H1 (cell line): ENCODE data around the gene TFAP2C. TPM values are rescaled to one million over a fixed set of nuclear protein-coding genes. Genes with fewer than 3 reads are reported as not detected.
A peak's percentile ranks its signal among the peaks of the same experiment; 100 is the strongest.

Experiments
- CTCF ChIA-PET: fragments of 300-600 bp; sonication (Branson Sonifier 250); formaldehyde crosslinking; loops from one replicate; lab custom pipeline; 2021; ENCODE audit not compliant: partially characterized antibody; lab: Charles Lee
- POLR2A ChIA-PET: fragments of 300-600 bp; sonication (Branson Sonifier 250); formaldehyde crosslinking; loops from one replicate; lab custom pipeline; 2021; ENCODE audit warnings: inconsistent platforms; ENCODE audit not compliant: partially characterized antibody; lab: Charles Lee
- DNase-seq, 2 experiments: peaks; one replicate each; pipeline versions ENCODE4 v3.0.0 to v3.0.0-alpha.2; 2010 to 2022; ENCODE audit warnings: low spot score in 2 of 2, low read depth in 1 of 2, mixed read lengths in 1 of 2
- FAIRE-seq: peaks from 2 replicates; lab custom pipeline; 2011; peaks lifted over from hg19 to GRCh38; lab: Jason Lieb, UNC
- H2AFZ ChIP-seq: 2 replicates; pipeline ENCODE4 v1.8.1; 2012; ENCODE audit warnings: low read length, inconsistent platforms
- H2AK5ac ChIP-seq: 2 replicates; pipeline ENCODE4 v1.6.1; 2013; ENCODE audit warnings: low read depth, low read length
- H2BK120ac ChIP-seq: replicated peaks from 2 replicates; pipeline ENCODE3; 2013; ENCODE audit warnings: low read depth, low read length, inconsistent platforms
- H2BK12ac ChIP-seq: 2 replicates; pipeline ENCODE4 v1.6.1; 2013; ENCODE audit warnings: low read depth, low read length
- H2BK15ac ChIP-seq: 2 replicates; pipeline ENCODE4 v1.6.1; 2013; ENCODE audit warnings: low read length
- H2BK20ac ChIP-seq: 2 replicates; pipeline ENCODE4 v1.6.1; 2013; ENCODE audit warnings: low read length
- H2BK5ac ChIP-seq: 2 replicates; pipeline ENCODE4 v1.6.1; 2013; ENCODE audit warnings: low read depth, low read length
- H3K14ac ChIP-seq: 2 replicates; pipeline ENCODE4 v1.6.1; 2013; ENCODE audit warnings: inconsistent platforms; ENCODE audit not compliant: insufficient read length
- H3K18ac ChIP-seq: 2 replicates; pipeline ENCODE4 v1.6.1; 2013; ENCODE audit warnings: low read length; ENCODE audit errors: extremely low read depth
- H3K23ac ChIP-seq: 2 replicates; pipeline ENCODE4 v1.6.1; 2013; ENCODE audit warnings: inconsistent platforms; ENCODE audit not compliant: insufficient read length
- H3K23me2 ChIP-seq: 2 replicates; pipeline ENCODE4 v1.6.1; 2013; ENCODE audit warnings: low read depth, low read length
- H3K27ac ChIP-seq: 2 replicates; pipeline ENCODE4 v1.6.1; 2011; ENCODE audit warnings: low read depth, low read length, inconsistent platforms
- H3K27me3 ChIP-seq, 4 experiments: replicated peaks in 1 of 4; 1 replicate in 1 of 4; 2 replicates in 3 of 4; pipeline versions ENCODE4 v1.6.1 to v1.8.1; 2011 to 2013; ENCODE audit warnings: low read length in 3 of 4, mild to moderate bottlenecking in 3 of 4, inconsistent platforms in 2 of 4, mixed read lengths in 2 of 4, moderate library complexity in 1 of 4; ENCODE audit not compliant: control insufficient read depth in 3 of 4, insufficient read depth in 3 of 4; ENCODE audit errors: extremely low read depth in 1 of 4
- H3K36me3 ChIP-seq, 4 experiments: 2 replicates each; pipeline versions ENCODE4 v1.6.1 to v1.8.1; 2011 to 2013; ENCODE audit warnings: mild to moderate bottlenecking in 4 of 4, low read length in 3 of 4, moderate library complexity in 2 of 4, control low read depth in 1 of 4, inconsistent platforms in 1 of 4; ENCODE audit not compliant: insufficient read depth in 4 of 4, control insufficient read depth in 2 of 4
- H3K4ac ChIP-seq: replicated peaks from 2 replicates; pipeline ENCODE3; 2013; ENCODE audit warnings: low read length, low read depth, mixed read lengths, inconsistent platforms; ENCODE audit not compliant: insufficient read length
- H3K4me1 ChIP-seq, 4 experiments: replicated peaks in 1 of 4; 1 replicate in 1 of 4; 2 replicates in 3 of 4; pipeline versions ENCODE4 v1.6.1 to v1.8.1; 2011 to 2013; ENCODE audit warnings: low read length in 3 of 4, inconsistent platforms in 2 of 4, mixed read lengths in 1 of 4; ENCODE audit not compliant: insufficient read depth in 4 of 4, control insufficient read depth in 3 of 4
- H3K4me2 ChIP-seq, 2 experiments: 2 replicates each; pipeline versions ENCODE4 v1.6.1 to v1.8.1; 2011 to 2013; ENCODE audit warnings: low read depth in 2 of 2, low read length in 2 of 2, control low read depth in 1 of 2, inconsistent platforms in 1 of 2, mild to moderate bottlenecking in 1 of 2; ENCODE audit not compliant: insufficient read depth in 1 of 2
- H3K4me3 ChIP-seq, 4 experiments: fragments of 200-600, 300-600 bp in 1 of 4; sonication (generic), shearing (Covaris generic), sonication (Bioruptor Twin) in 1 of 4; 2 replicates each; pipeline versions ENCODE4 v1.5.1 to v1.8.1; 2011 to 2016; ENCODE audit warnings: low read length in 4 of 4, low read depth in 3 of 4, control low read depth in 2 of 4, inconsistent platforms in 2 of 4, mild to moderate bottlenecking in 2 of 4, mixed read lengths in 1 of 4, moderate library complexity in 1 of 4; ENCODE audit not compliant: insufficient read depth in 2 of 4; ENCODE audit errors: extremely low read depth in 1 of 4
- H3K56ac ChIP-seq: replicated peaks from 2 replicates; pipeline ENCODE3; 2013; ENCODE audit warnings: low read depth, mild to moderate bottlenecking, mixed read lengths, low read length, inconsistent platforms; ENCODE audit not compliant: insufficient read length
- H3K79me1 ChIP-seq: 2 replicates; pipeline ENCODE4 v1.6.1; 2013; ENCODE audit warnings: low read depth, low read length, control low read depth
- H3K79me2 ChIP-seq, 2 experiments: 2 replicates each; pipeline versions ENCODE4 v1.6.1 to v1.8.1; 2012 to 2013; ENCODE audit warnings: low read length in 2 of 2, mild to moderate bottlenecking in 2 of 2, inconsistent platforms in 1 of 2; ENCODE audit not compliant: insufficient read depth in 2 of 2, control insufficient read depth in 1 of 2
- H3K9ac ChIP-seq, 4 experiments: replicated peaks in 1 of 4; 1 replicate in 1 of 4; 2 replicates in 3 of 4; pipeline versions ENCODE4 v1.6.1 to v1.8.1; 2011 to 2013; ENCODE audit warnings: low read depth in 3 of 4, low read length in 3 of 4, control low read depth in 2 of 4, mild to moderate bottlenecking in 2 of 4, moderate library complexity in 2 of 4, inconsistent platforms in 1 of 4; ENCODE audit errors: extremely low read depth in 1 of 4
- H3K9me3 ChIP-seq, 2 experiments: 2 replicates each; pipeline versions ENCODE4 v1.6.1 to v1.8.1; 2012 to 2013; ENCODE audit warnings: mild to moderate bottlenecking in 2 of 2, moderate library complexity in 2 of 2, control low read depth in 1 of 2, inconsistent platforms in 1 of 2, low read depth in 1 of 2, low read length in 1 of 2, mixed read lengths in 1 of 2; ENCODE audit not compliant: insufficient read depth in 2 of 2
- H4K20me1 ChIP-seq, 2 experiments: replicated peaks in 1 of 2; 2 replicates each; pipeline versions ENCODE3 to v1.8.1; 2011 to 2013; ENCODE audit warnings: inconsistent platforms in 2 of 2, low read length in 2 of 2, mild to moderate bottlenecking in 1 of 2; ENCODE audit not compliant: insufficient read depth in 2 of 2, control insufficient read depth in 1 of 2
- H4K5ac ChIP-seq: 2 replicates; pipeline ENCODE4 v1.6.1; 2013; ENCODE audit warnings: low read length, low read depth, mixed read lengths, inconsistent platforms; ENCODE audit not compliant: insufficient read length
- H4K8ac ChIP-seq: 2 replicates; pipeline ENCODE4 v1.8.0; 2013; ENCODE audit warnings: mild to moderate bottlenecking, moderate library complexity, low read length, inconsistent platforms; ENCODE audit not compliant: insufficient read depth; ENCODE audit errors: extremely low read depth
- H4K91ac ChIP-seq: replicated peaks from 2 replicates; pipeline ENCODE3; 2013; ENCODE audit warnings: low read length, mixed read lengths, inconsistent platforms; ENCODE audit not compliant: insufficient read length
- ASH2L ChIP-seq: fragments of 200-600, 300-600 bp; sonication (generic); IDR thresholded peaks from one replicate; pipeline ENCODE4 v1.7.1; 2017; ENCODE audit warnings: low read length
- CREB1 ChIP-seq: IDR thresholded peaks from 2 replicates; pipeline ENCODE4 v1.6.1; 2012; ENCODE audit warnings: inconsistent platforms
- KDM1A ChIP-seq: fragments of 200-600, 300-600 bp; sonication (generic); IDR thresholded peaks from 2 replicates; pipeline ENCODE4 v1.7.1; 2016; ENCODE audit warnings: mild to moderate bottlenecking, low read length, borderline replicate concordance
- POU5F1 ChIP-seq: IDR thresholded peaks from 2 replicates; pipeline ENCODE4 v1.6.1; 2011; ENCODE audit warnings: low read depth, mild to moderate bottlenecking, low read length, moderate library complexity
- WGBS, 2 experiments: shearing (Covaris generic) in 1 of 2; methylation state at CpG; one replicate each; pipeline versions ENCODE4 v1.1.6 to v1.1.7; 2013 to 2015; ENCODE audit warnings: low lambda C conversion rate in 2 of 2, mixed read lengths in 2 of 2, inconsistent platforms in 1 of 2, low coverage in 1 of 2, missing lambda C conversion rate in 1 of 2; ENCODE audit not compliant: insufficient replicate concordance in 2 of 2, insufficient coverage in 1 of 2, insufficient read length in 1 of 2; ENCODE audit errors: extremely low coverage in 1 of 2, missing lambda C conversion rate in 1 of 2; 5-methylcytosine and 5-hydroxymethylcytosine counted together
- polyA plus RNA-seq, 7 experiments: library from polyadenylated mRNA; depleted of rRNA in 3 of 7; stranded (reverse) in 5 of 7; unstranded in 2 of 7; fragments of >200 nt in 5 of 7; fragments of 200-250 nt in 2 of 7; gene quantifications; 1 replicate in 5 of 7; 2 replicates in 1 of 7; 4 replicates in 1 of 7; pipeline versions ENCODE4 v1.2.1 to v1.2.3, GENCODE V29; 2011 to 2013; ENCODE audit warnings: missing spikeins in 2 of 7, mixed read lengths in 2 of 7
- total RNA-seq: library from RNA; stranded (reverse); fragmentation: NEBNext Ultra II Directional; extraction: Animal tissue kit (Norgen Biotek cat#: 25700); gene quantifications from 2 replicates; pipeline ENCODE4 v1.2.1, GENCODE V29; 2021

TFAP2C gene
- total and polyA plus RNA-seq, 2 of the 8 experiments (the other 6 are each of a cell fraction or from before 2014, with no cell fraction given), result 1.7 to 5.8 TPM

GRCh38 chr20:56646599-56646998, 17.5 kb downstream of the TFAP2C start:
- no peak overlapping the region for H2BK20ac ChIP-seq
- H3K23ac ChIP-seq, result no peak overlapping the region
- H3K14ac ChIP-seq, result no peak overlapping the region
- H3K36me3 ChIP-seq, result peaks cover 0 to 13% (median 0%) of the 10 kb centered on the region in 4 experiments; a peak in 2 of 8 replicates
- H3K23me2 ChIP-seq, result no peaks in the 10 kb centered on the region
- H3K9ac ChIP-seq, result no peak overlapping the region
- H2AK5ac ChIP-seq, result no peak overlapping the region
- no peaks in the 10 kb centered on the region for H4K20me1 ChIP-seq
- FAIRE-seq (no peak), DNase-seq (no peak)
- H2BK12ac ChIP-seq, result no peak overlapping the region
- no peak overlapping the region for H4K91ac ChIP-seq
- ChIA-PET CTCF (interaction anchor here (0.7 to 1.3 kb wide), 4 partner anchors 9 to 1564 kb away, joined by 3 to 5 read pairs (median 3); no protein-coding TSS in a partner anchor), POLR2A (no interaction called here)
- no peak overlapping the region for H3K4ac ChIP-seq
- 92% methylated on average over 4 of the region's 4 CpGs; no CpG with 5 or more reads in 1 of the 2 experiments for WGBS, 2 experiments
- H2BK5ac ChIP-seq, result no peak overlapping the region
- no peak overlapping the region for H3K4me2 ChIP-seq
- H3K56ac ChIP-seq, result no peak overlapping the region
- no peak overlapping the region for H3K18ac ChIP-seq
- H3K79me2 ChIP-seq, result no peaks in the 10 kb centered on the region
- no peaks in the 10 kb centered on the region for H3K27me3 ChIP-seq
- no peak overlapping the region for H4K8ac ChIP-seq
- no peak overlapping the region for H3K27ac ChIP-seq
- H3K4me1 ChIP-seq, result no peaks in the 10 kb centered on the region
- no peaks in the 10 kb centered on the region for H3K9me3 ChIP-seq
- no peaks in the 10 kb centered on the region for H3K79me1 ChIP-seq
- no peak overlapping the region for H4K5ac ChIP-seq
- H3K4me3 ChIP-seq, result no peak overlapping the region
- no peak overlapping the region for H2BK15ac ChIP-seq
- no peak overlapping the region for H2BK120ac ChIP-seq
- H2AFZ ChIP-seq, result no peak overlapping the region
- no peak for TF ChIP-seq POU5F1
- TF ChIP-seq CREB1, result no peak
- TF ChIP-seq ASH2L, result no peak
- 0 out of 2 replicates have a peak, but pooled peaks have one; percentile 70 for TF ChIP-seq KDM1A
